Hepatocyte (in vitro differentiated cells): ENCODE data around the gene SYS1.

Experiments
- EZH2phosphoT487 ChIP-seq: fragments of 200-600 bp; sonication (generic); IDR thresholded peaks from one replicate; pipeline ENCODE4 v1.6.1; 2018; ENCODE audit warnings: antibody characterized with exemption, mild to moderate bottlenecking, low read depth, moderate library complexity; ENCODE audit not compliant: unreplicated experiment, severe bottlenecking
- TF ChIP-seq, protein P1 (sequence below): fragments of 200-600 bp; sonication (generic); IDR thresholded peaks from 2 replicates; pipeline ENCODE4 v1.5.1; 2016; ENCODE audit warnings: antibody characterized with exemption, mild to moderate bottlenecking; ENCODE audit not compliant: poor library complexity

DNA sequence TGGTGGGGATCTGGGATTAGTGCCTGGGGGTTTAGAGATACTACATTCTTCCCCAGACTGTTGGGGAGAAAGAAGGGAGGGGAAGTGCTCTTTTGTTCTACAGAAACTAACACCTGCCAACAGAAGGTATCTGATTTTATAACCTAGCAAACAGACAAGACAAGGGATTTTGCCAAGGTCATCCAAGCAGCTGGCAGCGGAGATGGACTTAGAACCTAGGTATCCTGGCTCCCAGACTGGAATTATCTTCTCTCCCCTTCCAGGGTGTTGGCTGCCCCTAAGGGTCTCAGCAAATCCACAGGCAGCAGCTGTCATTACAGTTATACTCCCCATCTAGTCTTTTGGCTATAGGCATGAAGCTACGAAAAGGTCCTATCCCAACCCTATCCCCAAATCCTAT, 23.2 kb upstream of the SYS1 start:
- TF ChIP-seq, protein P1, sequence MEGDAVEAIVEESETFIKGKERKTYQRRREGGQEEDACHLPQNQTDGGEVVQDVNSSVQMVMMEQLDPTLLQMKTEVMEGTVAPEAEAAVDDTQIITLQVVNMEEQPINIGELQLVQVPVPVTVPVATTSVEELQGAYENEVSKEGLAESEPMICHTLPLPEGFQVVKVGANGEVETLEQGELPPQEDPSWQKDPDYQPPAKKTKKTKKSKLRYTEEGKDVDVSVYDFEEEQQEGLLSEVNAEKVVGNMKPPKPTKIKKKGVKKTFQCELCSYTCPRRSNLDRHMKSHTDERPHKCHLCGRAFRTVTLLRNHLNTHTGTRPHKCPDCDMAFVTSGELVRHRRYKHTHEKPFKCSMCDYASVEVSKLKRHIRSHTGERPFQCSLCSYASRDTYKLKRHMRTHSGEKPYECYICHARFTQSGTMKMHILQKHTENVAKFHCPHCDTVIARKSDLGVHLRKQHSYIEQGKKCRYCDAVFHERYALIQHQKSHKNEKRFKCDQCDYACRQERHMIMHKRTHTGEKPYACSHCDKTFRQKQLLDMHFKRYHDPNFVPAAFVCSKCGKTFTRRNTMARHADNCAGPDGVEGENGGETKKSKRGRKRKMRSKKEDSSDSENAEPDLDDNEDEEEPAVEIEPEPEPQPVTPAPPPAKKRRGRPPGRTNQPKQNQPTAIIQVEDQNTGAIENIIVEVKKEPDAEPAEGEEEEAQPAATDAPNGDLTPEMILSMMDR = no peak
- no peak for TF ChIP-seq EZH2phosphoT487
